ENCODE measurements around the gene PITX1.

Gene PITX1

DNA sequence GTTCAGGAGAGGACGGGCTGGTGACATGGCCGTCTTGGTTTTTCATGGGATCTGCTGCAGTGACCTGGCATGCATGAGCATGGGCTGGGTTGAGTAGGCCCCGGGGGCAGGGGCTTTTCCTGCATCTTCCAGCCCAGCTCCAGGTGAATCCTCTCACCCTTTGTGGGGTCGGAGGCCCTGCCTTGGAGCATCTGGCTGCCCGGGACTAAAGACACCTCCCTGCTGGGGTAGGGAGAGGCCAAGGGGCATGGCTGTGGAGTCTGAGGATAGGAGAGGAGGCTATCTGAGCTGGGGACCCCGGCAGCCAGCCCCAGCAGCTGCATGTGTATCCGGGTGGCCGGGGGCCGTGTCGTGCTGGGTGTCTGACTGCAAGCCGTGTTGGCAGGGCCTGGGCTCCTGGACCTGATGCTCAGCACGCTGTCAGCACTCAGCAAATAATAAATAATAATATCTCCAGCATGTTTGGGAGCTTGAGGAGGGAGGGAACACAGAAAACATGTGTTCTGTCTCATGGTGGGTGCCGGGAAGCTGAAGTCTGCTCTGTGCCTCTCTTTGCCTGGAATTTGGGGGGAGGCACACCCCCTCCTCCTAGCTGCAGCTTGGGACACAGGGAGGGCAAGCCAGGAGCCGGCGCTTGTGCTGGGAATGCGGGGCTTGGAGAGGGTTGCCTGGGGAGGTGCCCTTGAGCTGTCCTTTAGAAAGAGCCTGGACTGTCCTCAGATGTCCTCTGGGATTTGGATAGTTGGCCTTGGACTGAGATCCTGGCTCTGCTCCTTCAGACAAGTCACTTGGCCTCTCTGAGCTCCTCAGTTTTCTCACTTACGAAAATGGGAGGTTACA lies 28.4 kb upstream of the PITX1 start:
- DNase-seq: no peak

DNA sequence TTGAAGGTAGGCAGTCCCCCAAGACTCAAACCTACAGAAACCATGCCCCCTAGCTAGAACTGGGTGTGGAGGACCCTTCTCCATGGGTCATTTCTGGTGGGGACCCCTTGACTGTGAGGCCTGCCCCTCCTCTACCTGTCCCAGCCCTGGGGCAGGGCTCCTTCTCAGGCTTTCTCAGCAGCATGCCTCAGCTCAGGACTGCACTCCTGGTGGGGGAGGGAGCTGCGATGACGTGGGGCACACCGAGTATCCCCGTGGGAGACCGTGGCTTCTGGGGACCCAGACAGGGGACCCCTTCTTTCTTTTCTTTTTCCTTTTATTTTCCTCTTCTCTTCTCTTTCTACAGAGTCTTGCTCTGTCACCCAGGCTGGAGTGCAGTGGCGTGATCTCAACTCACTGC lies 27.0 kb upstream of the PITX1 start:
- no peak for DNase-seq

DNA sequence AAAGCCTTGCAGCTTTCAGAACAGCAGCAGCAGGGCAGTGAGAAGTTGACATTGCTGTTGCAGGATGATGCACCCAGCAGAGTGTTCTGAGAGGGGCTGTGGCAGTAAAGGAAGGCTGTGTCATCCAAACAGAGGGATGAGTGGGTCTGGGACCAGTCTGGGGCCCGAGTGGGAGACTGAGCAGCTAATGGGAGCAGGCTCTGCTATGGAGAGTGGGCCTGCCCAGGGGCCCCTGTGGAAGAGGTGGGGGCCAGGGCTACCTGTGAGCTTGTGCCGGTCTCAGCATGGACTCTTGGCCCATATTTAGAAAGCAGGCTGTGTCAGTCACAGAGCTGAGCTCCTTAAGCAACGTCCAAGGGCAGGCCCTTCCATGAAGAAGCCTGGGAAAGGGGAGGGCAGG lies 26.0 kb upstream of the PITX1 start:
- no peak for DNase-seq

DNA sequence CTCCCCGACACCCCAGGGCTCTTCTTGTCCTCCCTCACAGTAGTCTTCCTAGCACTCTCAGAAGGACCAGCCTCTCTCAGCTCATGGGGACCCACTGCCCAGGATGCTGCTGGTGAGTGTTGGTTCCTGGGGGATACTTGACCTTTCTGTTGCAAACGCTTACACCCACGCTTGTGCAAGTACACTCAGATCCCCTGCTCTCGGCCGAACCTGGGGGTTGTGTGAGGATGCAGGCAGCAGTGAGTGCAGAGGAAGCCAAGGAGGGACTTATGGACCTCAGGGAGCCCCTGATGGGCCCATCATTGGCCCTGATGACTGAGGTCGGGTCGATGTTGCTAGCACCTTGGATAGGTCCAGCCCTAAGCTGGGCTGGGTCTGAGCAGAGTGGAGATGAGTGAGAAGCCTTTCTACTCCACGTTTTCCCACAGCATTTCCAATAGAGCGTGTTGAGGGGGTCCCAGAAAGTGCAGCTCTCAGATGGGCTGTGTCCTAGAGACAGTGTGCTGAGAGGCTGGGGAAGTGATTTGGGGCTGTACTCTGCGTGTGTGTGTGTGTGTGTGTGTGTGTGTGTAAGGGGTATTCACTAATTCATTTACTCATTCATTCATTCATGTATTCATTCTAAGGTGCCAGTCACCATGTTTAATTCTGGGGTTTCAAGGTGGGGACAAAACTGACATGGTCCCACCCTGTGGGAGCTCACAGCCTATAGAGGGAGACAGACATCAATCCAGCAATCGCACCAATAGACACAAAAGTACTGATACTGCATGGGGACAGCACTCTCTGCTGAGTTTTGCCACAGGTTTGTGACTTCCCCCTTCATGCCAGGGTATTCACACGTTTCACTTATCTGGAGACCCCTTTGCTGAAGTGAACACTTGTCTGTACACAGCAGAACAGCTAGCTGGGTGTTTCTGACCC lies 25.2 kb upstream of the PITX1 start:
- no peak for DNase-seq

DNA sequence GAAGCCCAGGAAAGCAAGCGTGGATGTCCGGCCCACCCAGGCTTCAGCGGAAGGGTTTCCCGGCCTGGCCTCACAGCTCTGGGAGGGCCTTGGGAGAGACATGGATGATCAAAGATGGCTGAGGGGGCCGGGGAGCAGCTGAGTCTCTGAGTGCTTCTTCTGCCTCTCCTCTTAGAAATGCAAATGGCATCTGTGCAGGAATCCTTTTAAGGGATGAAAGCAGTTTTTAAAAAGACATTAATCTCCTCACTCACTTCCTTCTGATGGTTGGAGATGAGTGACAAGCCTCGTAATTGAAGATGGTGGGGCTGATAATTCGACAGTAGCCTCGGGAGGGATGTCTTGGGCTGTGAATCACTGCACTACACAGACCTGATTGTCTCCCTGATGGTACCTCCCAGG lies 24.3 kb upstream of the PITX1 start:
- no peak for DNase-seq

DNA sequence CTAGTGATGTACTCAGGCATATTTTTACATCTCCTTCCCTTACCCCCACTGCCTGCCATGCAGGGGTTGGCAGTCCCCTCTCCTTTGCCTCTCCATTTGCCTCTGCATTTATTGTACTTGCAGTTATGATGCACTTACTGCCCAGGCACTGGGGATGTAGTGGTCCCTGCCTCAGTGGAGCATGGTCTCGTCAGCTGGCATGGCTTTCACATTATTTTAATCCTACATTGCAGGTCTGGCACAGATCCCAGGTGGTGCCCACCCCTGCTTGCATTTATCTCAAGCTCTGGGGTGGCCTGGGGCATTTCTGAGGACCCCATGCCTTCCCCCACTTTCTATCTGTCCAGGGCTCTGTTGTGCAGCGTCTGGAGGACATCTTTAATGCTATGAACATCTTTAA lies 23.2 kb upstream of the PITX1 start:
- no peak for DNase-seq

DNA sequence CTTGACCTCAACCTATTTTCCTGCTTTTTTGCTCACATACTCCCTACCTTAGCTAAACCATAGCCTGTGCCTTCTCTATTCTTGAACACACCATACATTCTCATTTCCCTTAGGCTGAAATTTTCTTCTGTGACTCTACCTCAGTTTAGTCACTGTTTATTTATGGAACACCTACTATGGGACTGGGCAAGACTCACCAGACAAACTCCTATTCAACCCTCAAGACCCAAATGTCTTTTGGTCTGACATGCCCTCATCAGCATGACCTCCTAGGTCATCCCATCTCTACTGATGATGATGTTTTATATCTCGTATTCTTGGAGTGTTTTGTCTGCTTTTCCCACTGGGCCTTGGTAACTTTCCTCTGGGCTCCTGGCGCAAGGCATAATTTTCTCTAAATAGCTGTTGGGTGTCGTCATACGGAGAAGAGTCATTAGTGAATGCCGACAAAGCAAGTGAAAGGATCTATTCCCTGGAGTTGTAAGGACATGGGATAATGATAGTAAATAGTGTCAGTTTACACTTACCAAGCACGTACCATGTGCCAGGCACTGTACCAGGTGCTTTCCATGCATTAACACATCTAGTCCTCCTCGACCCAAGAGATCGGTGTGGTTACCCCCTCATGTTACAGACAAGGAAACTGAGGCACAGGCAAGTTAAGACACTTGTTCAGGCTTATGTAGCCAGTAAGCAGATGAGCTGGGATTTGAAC lies 22.4 kb upstream of the PITX1 start:
- DNase-seq: no peak

DNA sequence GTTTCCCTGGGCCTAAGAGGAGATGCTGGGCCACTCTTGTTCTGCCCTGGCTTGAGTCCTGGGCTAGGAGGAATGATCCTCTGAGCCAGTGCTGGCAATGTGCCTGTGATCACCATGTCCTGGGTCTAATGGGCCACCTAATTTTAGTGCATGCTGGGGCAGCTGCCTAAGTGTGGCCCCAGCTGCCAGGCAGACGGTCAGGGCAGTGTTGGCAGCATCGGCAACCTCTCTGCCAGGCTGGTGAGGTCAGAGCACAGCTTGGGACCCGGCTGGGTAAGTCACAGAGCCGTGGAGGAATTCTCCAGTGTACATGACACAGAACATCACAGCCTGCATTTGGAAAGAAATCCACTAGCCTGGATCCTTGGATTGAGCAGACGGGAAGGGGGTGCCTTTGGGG lies 21.4 kb upstream of the PITX1 start:
- DNase-seq: no peak

DNA sequence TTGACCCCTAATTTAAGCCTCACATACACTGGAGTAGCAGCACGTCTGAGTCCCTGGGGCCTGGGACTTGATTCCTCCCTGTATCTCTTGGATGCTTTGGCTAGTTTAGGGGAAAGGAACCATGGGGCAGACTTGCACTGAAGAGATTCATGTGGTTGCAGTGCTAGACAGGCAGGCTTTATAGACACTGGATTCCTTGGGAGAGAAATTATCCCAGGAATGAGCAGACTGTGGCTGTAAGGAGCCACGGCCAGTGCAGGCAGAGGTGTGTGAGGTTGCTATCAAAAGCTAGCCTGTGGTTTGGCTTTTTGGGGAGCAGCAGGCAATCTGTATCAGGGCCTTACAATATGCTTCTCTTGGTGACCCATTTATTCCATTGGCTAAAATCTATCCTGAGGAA lies 20.5 kb upstream of the PITX1 start:
- DNase-seq: no peak

DNA sequence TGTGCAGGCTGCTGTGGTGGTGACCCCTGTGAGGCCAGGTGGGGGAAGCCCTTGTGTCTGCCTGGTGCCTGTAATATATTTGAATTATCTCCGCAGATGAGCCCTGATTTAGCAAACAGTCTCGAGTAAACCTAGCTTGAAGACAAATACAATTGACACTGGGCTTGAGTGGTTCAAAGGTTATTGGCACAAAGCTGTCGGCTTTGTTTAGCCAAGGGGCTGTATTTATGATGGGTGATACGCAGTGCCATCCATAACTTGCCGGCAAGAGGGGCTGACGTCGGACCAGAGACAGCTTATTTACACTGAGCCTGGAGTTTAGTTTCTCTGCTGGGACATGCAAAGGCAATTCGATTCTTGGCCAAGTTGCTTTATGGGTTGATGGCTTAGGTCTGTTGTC lies 20.0 kb upstream of the PITX1 start:
- no peak for DNase-seq

DNA sequence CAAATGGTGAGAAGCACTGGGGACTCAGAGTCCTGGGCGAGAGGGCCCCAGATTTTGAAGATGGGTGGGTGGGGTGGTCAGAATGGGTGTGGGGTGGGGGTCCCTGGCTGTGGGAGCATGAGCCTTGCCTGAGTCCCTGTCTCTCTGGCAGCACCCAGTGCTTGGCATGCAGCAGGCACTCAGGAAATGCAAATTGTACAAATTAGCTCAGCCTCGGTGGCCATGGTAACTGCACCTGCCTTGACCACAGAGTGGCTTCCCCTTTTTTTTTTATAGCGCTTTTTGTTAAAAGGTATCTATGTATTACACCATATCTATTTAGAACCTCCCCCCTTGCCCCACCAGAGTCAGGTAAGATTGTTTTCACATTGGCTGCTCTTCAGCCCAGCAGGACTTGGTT lies 19.2 kb upstream of the PITX1 start:
- DNase-seq: no peak

DNA sequence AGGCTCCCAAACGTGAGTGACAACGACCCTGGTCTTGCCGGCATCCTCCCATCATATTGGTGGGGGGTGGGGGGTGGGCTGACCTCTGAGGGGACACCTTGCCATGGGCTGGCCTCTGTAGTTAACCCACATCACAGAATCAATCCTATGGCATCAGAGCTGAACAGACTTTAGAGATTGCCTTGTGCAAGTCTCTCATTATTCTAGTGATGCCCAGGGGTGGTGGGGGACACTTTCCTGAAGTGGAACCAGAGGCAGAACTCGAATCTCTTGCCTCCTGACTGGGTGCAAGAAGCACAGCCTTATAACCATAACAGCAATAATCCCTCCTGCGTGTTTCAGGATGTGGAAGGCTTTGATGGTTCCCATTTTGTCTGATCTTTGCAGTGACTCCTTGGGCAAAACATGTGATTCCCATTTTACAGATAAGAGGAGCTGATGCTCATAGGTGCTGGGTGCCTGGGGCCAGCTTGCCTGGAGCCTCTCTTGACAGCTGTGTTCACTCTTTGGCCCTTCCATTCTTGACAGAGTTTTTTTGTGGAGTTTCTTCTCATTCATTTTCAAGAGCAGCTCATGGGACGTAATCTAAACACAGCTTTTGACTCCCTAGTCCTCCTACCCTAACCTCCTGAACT lies 18.6 kb upstream of the PITX1 start:
- DNase-seq: no peak

DNA sequence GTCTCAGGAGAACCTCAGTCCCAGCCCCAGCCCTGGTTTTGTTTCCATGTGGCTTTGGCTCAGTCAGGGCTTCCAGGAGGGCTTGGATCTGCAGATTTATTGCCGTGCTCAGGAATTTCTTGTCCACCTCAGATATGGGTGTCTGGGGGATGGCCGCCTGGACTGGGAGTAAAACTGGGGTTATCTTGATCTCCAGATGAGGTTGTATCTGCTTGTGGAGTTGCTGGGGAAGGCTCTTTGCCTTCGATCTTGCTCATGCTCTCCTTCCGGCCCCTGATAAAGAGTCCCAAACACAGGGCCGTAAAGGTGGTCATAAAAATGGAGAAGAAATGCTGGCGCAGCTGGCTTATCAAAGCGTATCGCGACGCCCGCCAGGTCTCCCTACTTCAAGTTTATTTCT lies 17.8 kb upstream of the PITX1 start:
- no peak for DNase-seq

DNA sequence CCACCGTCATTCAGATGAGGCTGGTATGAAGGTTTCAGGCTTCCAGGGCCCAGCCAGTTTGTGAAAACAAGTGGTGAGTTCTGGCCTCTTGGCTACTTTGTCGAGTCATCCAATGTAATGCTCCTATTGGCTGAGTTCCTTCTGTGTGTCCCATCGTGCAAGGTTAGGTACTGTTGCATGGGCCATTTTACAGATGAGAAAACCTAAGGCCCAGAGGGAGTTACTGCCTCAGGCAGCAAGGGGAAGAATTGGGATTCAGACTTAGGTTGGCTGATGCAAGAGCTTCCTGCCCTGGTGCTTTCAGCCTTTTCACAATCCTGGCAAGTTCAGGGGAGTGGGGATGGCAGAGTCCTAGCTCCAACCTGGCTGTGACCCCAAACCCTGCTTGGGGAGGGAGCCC lies 17.4 kb upstream of the PITX1 start:
- no peak for DNase-seq

DNA sequence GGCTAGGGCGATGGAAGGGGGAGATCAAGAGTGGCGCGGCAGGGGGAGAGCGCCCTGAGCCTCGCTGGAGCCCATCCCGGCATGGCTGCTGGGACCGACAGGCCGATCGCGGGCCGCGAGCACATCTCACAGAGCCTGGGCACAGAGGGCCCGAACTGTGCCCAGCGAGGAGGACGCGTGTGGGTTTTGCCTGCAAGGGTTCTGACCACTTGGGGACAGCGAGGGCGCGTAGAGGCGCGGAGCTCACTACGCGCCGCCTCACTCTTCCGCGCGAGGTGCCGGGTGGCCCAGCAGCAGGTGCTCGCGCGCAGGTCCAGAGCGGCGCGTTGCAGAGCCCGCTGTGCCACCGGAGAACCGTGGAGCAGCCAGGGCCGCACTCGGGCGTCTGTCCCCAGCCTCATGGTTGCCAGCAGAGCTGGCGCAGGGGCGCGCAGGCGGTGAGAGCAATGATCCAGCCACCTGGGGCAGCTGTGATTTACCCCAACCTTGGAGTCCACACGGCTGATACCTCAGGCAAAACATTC lies 16.3 kb upstream of the PITX1 start:
- no peak for DNase-seq

DNA sequence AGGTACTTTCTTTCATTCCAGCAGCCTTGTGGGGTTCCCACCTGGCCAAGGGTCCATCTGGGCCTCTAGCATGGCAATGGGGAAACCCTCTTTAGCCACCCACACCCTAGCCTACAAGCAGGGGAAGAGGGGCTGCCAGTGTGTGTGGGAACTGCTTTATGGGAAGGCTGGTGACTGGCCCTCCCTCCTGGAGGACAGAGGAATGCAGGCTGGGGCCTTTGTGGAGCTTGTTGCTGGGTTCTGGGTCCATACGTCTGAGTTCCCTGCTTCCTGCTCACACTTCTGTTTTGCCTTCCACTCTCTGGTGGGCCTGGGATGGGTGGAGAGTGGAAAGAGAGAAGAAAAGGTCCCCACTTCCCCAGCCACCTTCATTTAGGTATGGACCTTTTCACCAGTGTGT lies 14.9 kb upstream of the PITX1 start:
- DNase-seq: no peak

DNA sequence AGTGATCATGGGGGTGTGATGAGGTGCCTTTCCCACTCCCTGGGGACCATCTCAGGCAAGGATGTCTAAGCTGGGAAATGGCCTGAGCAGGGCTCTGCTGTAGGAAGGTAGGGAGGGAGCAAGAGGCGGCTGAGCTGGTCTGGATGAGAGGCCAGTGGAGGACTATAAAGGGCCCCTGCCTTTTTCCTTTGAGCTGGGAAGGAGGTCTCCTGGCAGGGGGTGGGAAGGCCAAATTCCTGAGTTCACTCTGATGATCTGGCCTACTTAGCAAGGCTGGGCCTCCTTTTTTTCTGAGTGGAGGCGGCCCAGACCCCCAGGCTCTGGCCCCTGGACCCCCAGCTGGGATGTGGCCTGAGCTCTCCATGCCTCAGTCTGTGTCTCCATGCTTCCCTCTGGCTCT lies 14.3 kb upstream of the PITX1 start:
- DNase-seq: no peak

DNA sequence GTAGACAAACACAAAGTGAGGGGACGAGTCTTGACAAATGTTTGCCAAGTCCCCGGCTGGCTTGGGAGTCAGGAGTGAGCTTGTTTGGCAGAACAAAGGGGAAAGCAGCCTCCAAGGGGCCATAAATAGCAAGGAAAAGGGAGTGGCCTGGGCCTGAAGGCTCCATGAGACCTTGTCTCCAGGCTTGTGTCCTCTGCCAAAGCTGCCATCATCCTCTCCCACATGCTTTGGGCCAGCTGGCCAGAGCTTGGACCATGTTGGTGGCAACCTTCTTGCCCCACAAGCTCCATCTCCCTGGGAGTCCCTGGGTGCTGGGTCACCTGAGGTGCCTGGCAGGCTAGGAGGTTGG lies 13.3 kb upstream of the PITX1 start:
- DNase-seq: no peak

DNA sequence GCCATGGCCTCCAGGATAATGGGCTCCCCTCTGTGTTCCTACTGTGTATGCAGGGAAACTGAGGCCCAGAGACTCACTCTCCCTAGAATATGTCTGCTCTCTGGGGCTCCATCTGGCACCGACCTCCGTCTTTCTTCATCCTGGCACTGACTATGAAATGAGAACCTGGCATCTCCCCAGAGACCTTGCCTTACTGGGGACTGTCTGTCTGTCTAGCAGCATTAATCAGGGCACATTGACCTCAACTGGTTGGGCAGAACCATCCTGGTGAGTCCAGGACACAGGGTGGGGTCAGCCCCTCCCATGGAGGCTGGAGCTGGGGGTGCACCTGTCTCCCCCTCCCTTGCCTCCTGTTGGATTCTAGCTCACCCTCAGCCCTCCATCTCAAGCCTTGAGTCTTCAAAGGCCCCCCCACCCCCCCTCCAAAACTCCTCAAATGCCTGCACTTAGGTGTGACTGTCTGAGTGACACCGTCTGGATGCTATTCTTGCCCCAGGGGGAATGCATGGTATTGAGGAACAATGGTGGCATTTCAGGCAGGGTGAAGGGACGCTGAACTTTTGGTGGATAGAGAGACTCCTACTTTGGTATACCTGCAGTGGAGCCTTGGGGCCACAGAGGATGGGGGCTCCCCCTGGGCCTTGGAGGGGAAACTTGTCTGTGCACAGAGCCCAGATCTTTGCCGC lies 12.8 kb upstream of the PITX1 start:
- no peak for DNase-seq

DNA sequence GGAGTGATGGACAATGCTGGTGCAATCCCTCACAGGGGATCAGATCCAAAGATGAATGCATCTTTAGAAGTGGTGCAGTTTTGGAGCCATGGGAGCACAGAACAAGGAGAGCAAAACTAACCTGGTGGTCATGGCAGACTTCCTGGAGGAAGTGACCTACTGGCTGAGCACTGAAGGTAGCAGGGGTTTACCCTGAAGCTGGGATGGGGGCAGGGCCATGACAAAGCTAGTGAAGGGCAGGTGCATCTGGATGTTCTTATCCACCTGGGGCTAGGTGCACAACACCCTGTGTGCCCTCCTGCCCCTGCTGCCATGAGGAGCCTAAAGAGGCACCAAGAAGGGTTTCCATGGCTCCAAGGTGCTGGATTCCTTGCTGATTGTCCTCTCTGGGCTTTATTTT lies 11.5 kb upstream of the PITX1 start:
- no peak for DNase-seq

DNA sequence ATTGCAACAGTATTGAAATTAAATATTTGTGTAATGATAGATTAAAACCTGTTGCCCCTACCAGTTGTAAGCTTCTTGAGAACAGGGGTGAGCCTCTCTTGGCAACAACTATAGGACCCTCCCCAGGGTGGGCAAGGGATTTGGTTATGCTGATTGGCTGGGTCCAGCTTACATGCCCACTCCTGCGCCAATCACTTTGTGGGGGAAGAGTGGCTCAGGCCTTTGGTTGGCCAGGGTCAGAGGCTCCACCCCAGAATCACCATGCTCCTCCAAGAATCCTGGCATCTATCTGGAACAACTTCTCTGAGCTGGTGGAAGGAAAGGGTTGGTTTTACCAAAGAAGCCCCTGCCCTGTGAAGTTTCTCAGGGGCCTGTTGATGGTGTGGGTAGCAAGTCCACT lies 8.6 kb upstream of the PITX1 start:
- DNase-seq: no peak

DNA sequence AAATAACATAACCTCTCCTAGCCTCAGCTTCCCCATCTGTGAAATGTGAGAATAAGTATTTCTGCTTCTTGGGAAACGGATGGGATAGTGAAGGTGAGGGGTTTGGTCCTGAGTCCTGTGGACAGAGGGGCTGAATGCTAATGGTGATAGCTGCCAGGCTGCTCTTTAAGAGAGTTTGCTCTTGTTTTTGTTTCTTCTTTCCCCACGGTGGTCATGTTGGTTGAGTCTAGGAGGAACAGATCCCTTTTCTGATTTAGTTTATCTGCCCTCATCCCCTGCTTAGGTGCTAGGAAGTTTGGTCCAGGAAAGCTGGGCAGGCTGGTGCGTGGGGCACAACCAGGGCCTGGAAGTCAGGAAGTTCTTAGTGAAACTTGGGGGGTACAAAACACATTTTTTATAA lies 7.7 kb upstream of the PITX1 start:
- no peak for DNase-seq

All from right kidney (tissue), 1 donor.